ENCODE data around the gene CCDC137. TPM values are rescaled to one million over a fixed set of nuclear protein-coding genes. Genes with fewer than 3 reads are reported as not detected.

The CCDC137 gene
- total RNA-seq, 6 donors from 2014 or later: 10.8 to 49.2 (median 12.6) TPM

DNA sequence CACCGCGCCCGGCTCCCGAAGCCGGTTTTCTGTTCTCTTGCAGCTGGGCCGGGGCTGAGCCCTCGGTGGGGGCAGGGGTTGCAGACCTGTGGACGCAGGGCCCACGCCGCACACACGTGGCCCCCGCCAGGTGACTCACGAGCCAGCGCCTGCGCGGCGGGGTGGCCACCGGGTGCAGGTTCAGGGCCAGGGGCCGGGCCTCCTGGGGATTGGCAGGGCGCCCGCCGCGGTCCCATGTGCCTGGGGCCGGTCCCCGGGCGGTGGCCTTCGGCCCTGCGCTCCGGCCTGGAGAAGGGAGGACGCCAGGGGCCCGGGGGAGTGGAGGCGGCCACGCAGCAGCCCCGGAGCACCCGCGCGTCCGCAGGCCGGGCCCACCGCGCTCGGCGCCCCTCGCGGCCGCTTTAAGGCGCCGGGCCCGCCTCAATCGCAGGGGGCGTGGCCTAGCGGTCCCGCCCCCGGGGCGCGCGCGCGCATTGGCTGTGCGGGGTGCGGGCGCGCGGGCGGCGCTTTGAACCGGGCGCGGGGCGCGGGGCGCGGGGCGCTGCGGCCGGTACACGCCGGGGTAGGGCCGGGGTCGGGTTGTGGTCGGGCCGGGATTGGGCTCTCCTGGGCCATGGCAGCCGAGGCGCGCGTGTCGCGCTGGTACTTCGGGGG, 45.4 kb downstream of the CCDC137 start, which contains the start of gene SLC25A10:
SLC25A10 (plus strand) TSS at position 471 of the 654 bp plus-strand sequence; CDS start at position 614, 143 bp downstream.
- Histone ChIP-seq H3K9me3 (no peaks in the 10 kb centered on the region), H3K27ac (peak within 1 kb of the TSS; percentile 49 to 77 (median 66)), H3K36me3 (peaks cover 5 to 14% (median 8%) of the 10 kb centered on the region in 4 donors), H3K27me3 (no peaks in the 10 kb centered on the region), H3K4me3 (peak within 1 kb of the TSS; percentile 84 to 99 (median 90)), H3K4me1 (peaks cover 26 to 41% (median 36%) of the 10 kb centered on the region in 4 donors)
- peak; percentile 87 to 96 for DNase-seq
- TF ChIP-seq, protein P1, sequence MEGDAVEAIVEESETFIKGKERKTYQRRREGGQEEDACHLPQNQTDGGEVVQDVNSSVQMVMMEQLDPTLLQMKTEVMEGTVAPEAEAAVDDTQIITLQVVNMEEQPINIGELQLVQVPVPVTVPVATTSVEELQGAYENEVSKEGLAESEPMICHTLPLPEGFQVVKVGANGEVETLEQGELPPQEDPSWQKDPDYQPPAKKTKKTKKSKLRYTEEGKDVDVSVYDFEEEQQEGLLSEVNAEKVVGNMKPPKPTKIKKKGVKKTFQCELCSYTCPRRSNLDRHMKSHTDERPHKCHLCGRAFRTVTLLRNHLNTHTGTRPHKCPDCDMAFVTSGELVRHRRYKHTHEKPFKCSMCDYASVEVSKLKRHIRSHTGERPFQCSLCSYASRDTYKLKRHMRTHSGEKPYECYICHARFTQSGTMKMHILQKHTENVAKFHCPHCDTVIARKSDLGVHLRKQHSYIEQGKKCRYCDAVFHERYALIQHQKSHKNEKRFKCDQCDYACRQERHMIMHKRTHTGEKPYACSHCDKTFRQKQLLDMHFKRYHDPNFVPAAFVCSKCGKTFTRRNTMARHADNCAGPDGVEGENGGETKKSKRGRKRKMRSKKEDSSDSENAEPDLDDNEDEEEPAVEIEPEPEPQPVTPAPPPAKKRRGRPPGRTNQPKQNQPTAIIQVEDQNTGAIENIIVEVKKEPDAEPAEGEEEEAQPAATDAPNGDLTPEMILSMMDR (IDR thresholded peaks at IDR 0.05): peak in 5 of 6 experiments; percentile 12 to 70 (median 63)
- no peak for TF ChIP-seq POLR2AphosphoS5 (IDR thresholded peaks at IDR 0.05)
- TF ChIP-seq POLR2A (IDR thresholded peaks at IDR 0.05): peak in 1 of 4 donors; percentile 49
- no peak for TF ChIP-seq EP300 (IDR thresholded peaks at IDR 0.05)
- peak; percentile 84 to 93 for ATAC-seq (ENCODE audit: low FRiP score in 2 of 2)
- 1% methylated on average over 26 of the region's 89 CpGs; no CpG with 5 or more reads in 1 of the 2 donors for WGBS, 2 donors

DNA sequence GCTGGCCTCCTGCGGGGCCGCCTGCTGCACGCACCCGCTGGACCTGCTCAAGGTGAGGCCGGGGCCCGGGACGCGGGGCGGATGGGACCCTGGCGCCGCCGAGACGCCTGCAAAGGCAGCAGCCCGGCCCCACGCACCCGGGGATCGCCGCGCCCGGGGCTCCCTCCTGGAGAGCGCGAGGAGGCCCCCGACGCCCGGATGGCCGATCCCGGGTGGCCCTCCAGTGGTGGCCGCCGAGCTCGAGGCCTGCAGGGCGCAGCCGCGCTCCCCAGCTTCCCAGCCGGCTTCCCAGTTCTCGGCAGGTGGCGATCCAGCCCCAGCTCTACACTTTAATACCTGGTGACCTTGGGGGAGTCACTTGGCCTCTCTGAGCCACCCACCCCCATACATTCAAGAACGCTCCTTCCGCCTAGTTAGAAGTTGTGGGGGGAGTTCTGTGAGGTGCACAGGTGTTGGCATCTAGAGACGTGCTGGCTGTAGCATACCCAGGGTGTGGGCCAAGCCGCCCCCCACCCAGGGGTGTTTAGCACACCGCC, 46.0 kb downstream of the CCDC137 start:
- WGBS, 2 donors: 0 to 4% methylated on average over 9 to 12 of the region's 41 CpGs

DNA sequence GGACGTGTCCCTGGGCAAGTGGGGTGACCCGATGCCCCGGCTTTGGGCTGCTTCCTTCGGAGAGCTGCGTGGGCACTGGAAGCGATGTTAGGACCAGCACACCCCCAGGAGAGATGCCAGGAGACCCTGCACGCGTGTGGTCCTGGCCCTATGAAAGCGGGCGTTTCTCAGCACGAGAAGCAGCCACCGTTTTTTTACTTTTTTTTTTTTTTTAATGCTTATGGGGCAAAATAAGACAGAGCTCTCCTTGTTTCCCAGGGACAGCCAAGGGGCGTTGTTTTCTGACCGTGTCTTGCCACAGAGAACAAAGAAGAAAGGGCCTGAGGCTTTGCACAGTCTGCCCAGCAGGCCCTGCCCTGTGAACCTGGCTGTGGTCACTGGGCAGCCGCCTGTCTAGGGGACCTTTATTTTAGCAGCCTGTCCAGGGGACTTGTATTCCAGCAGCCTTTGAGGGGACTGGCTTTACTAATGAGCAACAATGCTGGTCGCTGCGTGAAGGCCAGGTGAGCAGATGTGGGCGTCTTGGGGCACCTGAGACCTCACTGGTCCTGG, 46.5 kb downstream of the CCDC137 start:
- TF ChIP-seq, protein P1 (IDR thresholded peaks at IDR 0.05): no peak
- no peak for TF ChIP-seq POLR2A (IDR thresholded peaks at IDR 0.05)
- no peak for TF ChIP-seq POLR2AphosphoS5 (IDR thresholded peaks at IDR 0.05)
- TF ChIP-seq EP300 (IDR thresholded peaks at IDR 0.05): no peak

More for the DNA sequence above, 46.0 kb downstream of the CCDC137 start:
- Histone ChIP-seq H3K9me3 (no peaks in the 10 kb centered on the region), H3K36me3 (peaks cover 2 to 10% (median 2%) of the 10 kb centered on the region in 4 donors), H3K27ac (peak overlapping the region in 2 of 4 donors; percentile 70 to 77), H3K4me3 (peak overlapping the region; percentile 84 to 99 (median 90)), H3K27me3 (no peaks in the 10 kb centered on the region), H3K4me1 (peaks cover 26 to 41% (median 36%) of the 10 kb centered on the region in 4 donors)
- ATAC-seq (ENCODE audit: low FRiP score in 2 of 2) (peak in 1 of 2 donors; percentile 39), DNase-seq (no peak)
- TF ChIP-seq POLR2AphosphoS5 (IDR thresholded peaks at IDR 0.05) (no peak), POLR2A (IDR thresholded peaks at IDR 0.05) (no peak), EP300 (IDR thresholded peaks at IDR 0.05) (no peak)
- TF ChIP-seq, protein P1 (IDR thresholded peaks at IDR 0.05): no peak

DNA sequence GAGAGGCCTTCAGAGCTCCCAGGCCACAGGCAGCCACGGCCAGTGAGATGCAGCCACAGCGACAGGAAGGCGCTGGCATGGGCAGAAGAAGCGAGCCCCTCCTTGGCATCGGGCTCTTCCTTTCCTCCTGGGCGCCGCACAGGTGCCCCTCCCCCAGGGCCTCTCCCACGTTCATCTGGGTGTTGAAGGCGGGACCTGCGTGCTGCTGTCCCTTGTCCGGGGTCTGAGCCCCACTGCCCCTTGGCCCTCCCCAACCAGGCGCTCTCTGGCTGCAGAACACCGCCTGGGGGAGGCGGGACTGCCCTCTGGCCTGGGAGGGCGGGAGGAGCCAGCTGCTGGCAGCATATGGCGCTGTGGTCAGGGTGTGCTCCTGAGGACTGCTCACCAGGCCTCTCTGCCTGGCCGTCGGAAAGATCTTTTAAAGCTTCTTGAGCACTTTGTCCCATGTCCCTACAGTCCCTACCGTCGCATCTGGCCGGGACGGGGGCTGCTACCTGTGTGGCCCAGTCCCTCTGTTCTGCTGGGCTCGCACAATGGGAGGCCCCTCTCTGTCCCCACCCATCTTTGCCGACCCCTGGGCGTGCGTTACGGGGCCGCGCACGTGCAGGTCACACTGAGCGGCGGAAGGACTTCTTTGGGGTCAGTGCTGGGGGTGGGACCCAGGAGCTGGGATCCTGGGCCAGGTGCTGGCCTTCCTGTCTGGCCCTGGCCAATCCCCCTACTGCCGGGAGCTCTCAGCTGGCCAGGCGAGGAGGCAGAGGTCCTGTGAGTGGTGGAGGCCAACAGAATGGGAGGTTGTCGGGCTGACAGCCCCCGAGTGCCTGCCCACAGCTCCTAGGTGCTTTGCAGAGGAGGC, 47.2 kb downstream of the CCDC137 start:
- no peak for ATAC-seq (ENCODE audit: low FRiP score in 2 of 2)
- WGBS, 2 donors: 72 to 73% methylated on average over 12 to 34 of the region's 36 CpGs
- H3K9me3 ChIP-seq: no peaks in the 10 kb centered on the region
- TF ChIP-seq POLR2AphosphoS5 (IDR thresholded peaks at IDR 0.05) (no peak), POLR2A (IDR thresholded peaks at IDR 0.05) (no peak), EP300 (IDR thresholded peaks at IDR 0.05) (no peak)
- TF ChIP-seq, protein P1 (IDR thresholded peaks at IDR 0.05): no peak
- no peak overlapping the region for H3K27ac ChIP-seq
- H3K4me3 ChIP-seq: peak overlapping the region in 1 of 4 donors; percentile 99
- H3K27me3 ChIP-seq: no peaks in the 10 kb centered on the region
- peaks cover 0 to 3% (median 1%) of the 10 kb centered on the region in 4 donors for H3K36me3 ChIP-seq
- DNase-seq: peak in 1 of 2 donors; percentile 78
- peaks cover 26 to 41% (median 36%) of the 10 kb centered on the region in 4 donors for H3K4me1 ChIP-seq

More for the DNA sequence above, 46.5 kb downstream of the CCDC137 start:
- no peaks in the 10 kb centered on the region for H3K27me3 ChIP-seq
- H3K36me3 ChIP-seq: peaks cover 0 to 5% (median 1%) of the 10 kb centered on the region in 4 donors
- H3K27ac ChIP-seq: no peak overlapping the region
- H3K4me3 ChIP-seq: peak overlapping the region in 3 of 4 donors; percentile 85 to 99 (median 96)
- H3K9me3 ChIP-seq: no peaks in the 10 kb centered on the region
- ATAC-seq (ENCODE audit: low FRiP score in 2 of 2) (no peak), DNase-seq (no peak)
- peaks cover 26 to 41% (median 36%) of the 10 kb centered on the region in 4 donors for H3K4me1 ChIP-seq
- WGBS, 2 donors: 33 to 41% methylated on average over 12 to 15 of the region's 18 CpGs
